ENCODE measurements around the gene SORCS3. TPM values are rescaled to one million over a fixed set of nuclear protein-coding genes. Genes with fewer than 3 reads are reported as not detected.

Gene SORCS3
- total RNA-seq, 2 donors from 2014 or later, result 0.68 TPM; not detected in 1

DNA sequence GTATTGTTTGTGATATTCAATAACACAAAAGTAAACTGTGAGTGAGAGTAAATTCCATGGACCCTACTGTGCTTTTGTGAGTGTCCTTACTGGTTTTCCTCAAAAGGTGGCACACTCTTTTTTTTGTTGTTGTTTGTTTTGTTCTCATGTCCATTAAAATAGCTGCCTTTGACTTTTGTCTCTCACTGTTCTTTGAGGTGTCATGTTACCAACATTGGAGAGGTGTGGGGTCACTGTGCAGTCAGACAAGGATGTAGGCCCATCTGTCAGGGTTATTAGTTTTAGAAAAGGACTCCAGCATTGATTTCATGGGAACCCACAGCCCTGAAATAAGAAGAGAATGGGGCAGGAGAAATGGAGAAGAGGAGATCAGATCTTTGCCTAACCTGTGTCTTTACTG, 383.1 kb downstream of the SORCS3 start:
- no peak overlapping the region for H3K27ac Mint-ChIP-seq
- Histone ChIP-seq H3K36me3 (ENCODE audit: control insufficient read depth, insufficient read depth, low read length) (no peaks in the 10 kb centered on the region), H3K27me3 (ENCODE audit: control insufficient read depth, insufficient read depth, low read length, poor library complexity, severe bottlenecking) (no peaks in the 10 kb centered on the region), H3K4me3 (ENCODE audit: low read length) (no peak overlapping the region), H3K4me1 (ENCODE audit: control insufficient read depth, insufficient read depth, low read length) (no peaks in the 10 kb centered on the region), H3K9me3 (ENCODE audit: control insufficient read depth, low read length) (no peaks in the 10 kb centered on the region), H3K27ac (ENCODE audit: low read depth, low read length) (peak overlapping the region; percentile 69), H3K9ac (ENCODE audit: extremely low read depth, low read length, poor library complexity, severe bottlenecking) (no peak overlapping the region)
- H3K4me3 Mint-ChIP-seq, result no peak overlapping the region
- H3K4me1 Mint-ChIP-seq, result peaks cover 8% of the 10 kb centered on the region
- H3K36me3 Mint-ChIP-seq (ENCODE audit: low read depth), result no peaks in the 10 kb centered on the region
- TF ChIP-seq, protein P1, sequence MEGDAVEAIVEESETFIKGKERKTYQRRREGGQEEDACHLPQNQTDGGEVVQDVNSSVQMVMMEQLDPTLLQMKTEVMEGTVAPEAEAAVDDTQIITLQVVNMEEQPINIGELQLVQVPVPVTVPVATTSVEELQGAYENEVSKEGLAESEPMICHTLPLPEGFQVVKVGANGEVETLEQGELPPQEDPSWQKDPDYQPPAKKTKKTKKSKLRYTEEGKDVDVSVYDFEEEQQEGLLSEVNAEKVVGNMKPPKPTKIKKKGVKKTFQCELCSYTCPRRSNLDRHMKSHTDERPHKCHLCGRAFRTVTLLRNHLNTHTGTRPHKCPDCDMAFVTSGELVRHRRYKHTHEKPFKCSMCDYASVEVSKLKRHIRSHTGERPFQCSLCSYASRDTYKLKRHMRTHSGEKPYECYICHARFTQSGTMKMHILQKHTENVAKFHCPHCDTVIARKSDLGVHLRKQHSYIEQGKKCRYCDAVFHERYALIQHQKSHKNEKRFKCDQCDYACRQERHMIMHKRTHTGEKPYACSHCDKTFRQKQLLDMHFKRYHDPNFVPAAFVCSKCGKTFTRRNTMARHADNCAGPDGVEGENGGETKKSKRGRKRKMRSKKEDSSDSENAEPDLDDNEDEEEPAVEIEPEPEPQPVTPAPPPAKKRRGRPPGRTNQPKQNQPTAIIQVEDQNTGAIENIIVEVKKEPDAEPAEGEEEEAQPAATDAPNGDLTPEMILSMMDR (conservative IDR thresholded peaks at IDR 0.05), result no peak
- H3K27me3 Mint-ChIP-seq (ENCODE audit: insufficient read depth), result no peaks in the 10 kb centered on the region
- DNase-seq, result no peak
- H3K9me3 Mint-ChIP-seq, result no peaks in the 10 kb centered on the region

DNA sequence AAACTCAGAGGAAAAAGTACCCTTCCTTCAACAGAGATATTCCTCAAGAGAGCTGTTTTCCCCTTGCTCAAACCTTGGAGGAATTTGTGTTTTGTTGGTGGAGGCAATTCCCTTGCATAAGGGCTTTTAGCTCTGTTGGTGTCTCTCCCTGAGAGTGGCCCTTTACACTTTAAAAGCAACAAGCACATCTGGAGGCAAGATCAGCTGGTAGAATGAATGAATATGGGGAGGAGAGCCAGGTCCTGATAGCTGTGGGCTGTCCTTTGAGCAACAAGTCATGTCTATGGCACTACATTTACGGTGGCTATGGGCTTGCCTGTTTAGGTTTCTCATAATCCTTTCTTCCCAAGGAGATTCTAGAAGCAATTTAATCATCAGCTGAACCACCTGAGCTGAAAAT, 384.0 kb downstream of the SORCS3 start:
- H3K4me3 Mint-ChIP-seq, result no peak overlapping the region
- Histone ChIP-seq H3K27me3 (ENCODE audit: control insufficient read depth, insufficient read depth, low read length, poor library complexity, severe bottlenecking) (no peaks in the 10 kb centered on the region), H3K27ac (ENCODE audit: low read depth, low read length) (no peak overlapping the region), H3K36me3 (ENCODE audit: control insufficient read depth, insufficient read depth, low read length) (no peaks in the 10 kb centered on the region), H3K9me3 (ENCODE audit: control insufficient read depth, low read length) (no peaks in the 10 kb centered on the region), H3K4me1 (ENCODE audit: control insufficient read depth, insufficient read depth, low read length) (no peaks in the 10 kb centered on the region), H3K4me3 (ENCODE audit: low read length) (no peak overlapping the region), H3K9ac (ENCODE audit: extremely low read depth, low read length, poor library complexity, severe bottlenecking) (no peak overlapping the region)
- peaks cover 8% of the 10 kb centered on the region for H3K4me1 Mint-ChIP-seq
- TF ChIP-seq, protein P1 (conservative IDR thresholded peaks at IDR 0.05), result no peak
- no peak for DNase-seq
- H3K36me3 Mint-ChIP-seq (ENCODE audit: low read depth), result no peaks in the 10 kb centered on the region
- no peaks in the 10 kb centered on the region for H3K27me3 Mint-ChIP-seq (ENCODE audit: insufficient read depth)
- no peak overlapping the region for H3K27ac Mint-ChIP-seq
- no peaks in the 10 kb centered on the region for H3K9me3 Mint-ChIP-seq
- 70 to 76% methylated on average over 1 of the region's 1 CpG for WGBS, 2 experiments (ENCODE audit: insufficient coverage in 1 of 2, insufficient read length in 1 of 2)

DNA sequence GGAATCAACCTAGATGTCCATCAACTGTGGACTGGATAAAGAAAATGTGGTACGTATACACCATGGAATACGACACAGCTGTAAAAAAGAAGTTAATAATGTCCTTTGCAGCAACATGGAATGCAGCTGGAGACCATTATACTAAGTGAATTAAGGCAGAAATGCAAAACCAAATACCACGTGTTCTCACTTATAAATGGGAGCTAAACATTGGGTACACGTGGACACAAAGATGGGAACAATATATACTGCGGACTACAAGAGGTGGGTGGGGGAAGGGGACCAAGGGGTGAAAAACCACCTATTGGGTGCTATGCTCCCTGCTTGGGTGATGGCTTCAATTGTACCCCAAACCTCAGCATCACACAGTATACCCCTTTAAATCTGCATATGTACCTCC, 385.5 kb downstream of the SORCS3 start:
- WGBS, 2 experiments (ENCODE audit: insufficient coverage in 1 of 2, insufficient read length in 1 of 2), result 95 to 97% methylated on average over 4 to 5 of the region's 5 CpGs
- H3K4me1 ChIP-seq (ENCODE audit: control insufficient read depth, insufficient read depth, low read length), result no peaks in the 10 kb centered on the region
- no peak overlapping the region for H3K4me3 ChIP-seq (ENCODE audit: low read length)
- no peak overlapping the region for H3K27ac Mint-ChIP-seq
- H3K36me3 ChIP-seq (ENCODE audit: control insufficient read depth, insufficient read depth, low read length), result no peaks in the 10 kb centered on the region
- H3K4me3 Mint-ChIP-seq, result no peak overlapping the region
- DNase-seq, result no peak
- TF ChIP-seq, protein P1 (conservative IDR thresholded peaks at IDR 0.05), result no peak
- H3K27me3 Mint-ChIP-seq (ENCODE audit: insufficient read depth), result no peaks in the 10 kb centered on the region
- H3K4me1 Mint-ChIP-seq, result peaks cover 8% of the 10 kb centered on the region
- H3K27me3 ChIP-seq (ENCODE audit: control insufficient read depth, insufficient read depth, low read length, poor library complexity, severe bottlenecking), result no peaks in the 10 kb centered on the region
- no peaks in the 10 kb centered on the region for H3K36me3 Mint-ChIP-seq (ENCODE audit: low read depth)
- no peak overlapping the region for H3K9ac ChIP-seq (ENCODE audit: extremely low read depth, low read length, poor library complexity, severe bottlenecking)
- no peaks in the 10 kb centered on the region for H3K9me3 Mint-ChIP-seq
- no peak overlapping the region for H3K27ac ChIP-seq (ENCODE audit: low read depth, low read length)
- H3K9me3 ChIP-seq (ENCODE audit: control insufficient read depth, low read length), result no peaks in the 10 kb centered on the region

All from endodermal cell (in vitro differentiated cells).